ENCODE results near the gene GAA. TPM values are rescaled to one million over a fixed set of nuclear protein-coding genes. Genes with fewer than 3 reads are reported as not detected.

GAA gene
- 54.7 to 63.4 TPM (median 59.3 TPM) in 5 replicates for total RNA-seq (2022; extraction: Qiagen RNA extraction)

GRCh38 chr17:80101011-80101945, at the start of gene GAA:
Gene GAA (plus strand): TSS chr17:80101581. CDS start chr17:80104587, 3,006 bp downstream.

GRCh38 chr17:80147035-80147822, 45.8 kb downstream of the GAA start, which contains the start of gene EIF4A3:
Gene EIF4A3 (minus strand): TSS chr17:80147128. CDS start chr17:80146961, 167 bp downstream.

Other genes starting within 250 kb of the GAA start
- 11.4 to 17.3 TPM (median 14.5 TPM) in 5 replicates for gene TBC1D16, start 65.7 kb upstream of the GAA start, total RNA-seq (2022; extraction: Qiagen RNA extraction)
- 6.3 to 8.3 TPM (median 7.6 TPM) in 5 replicates for gene CCDC40, start 64.9 kb upstream of the GAA start, total RNA-seq (2022; extraction: Qiagen RNA extraction)
- gene EIF4A3, start 45.5 kb downstream of the GAA start, total RNA-seq (2022; extraction: Qiagen RNA extraction): 208 to 229 TPM (median 227 TPM) in 5 replicates
- gene CARD14, start 68.4 kb downstream of the GAA start, total RNA-seq (2022; extraction: Qiagen RNA extraction): 0.18 to 0.48 TPM (median 0.32 TPM) in 5 replicates
- gene SGSH, start 118.8 kb downstream of the GAA start, total RNA-seq (2022; extraction: Qiagen RNA extraction): 20.6 to 26.5 TPM (median 22.4 TPM) in 5 replicates
- 13.0 to 16.5 TPM (median 14.6 TPM) in 5 replicates for gene SLC26A11, start 118.8 kb downstream of the GAA start, total RNA-seq (2022; extraction: Qiagen RNA extraction)
- 56.9 to 58.1 TPM (median 57.4 TPM) in 5 replicates for gene RNF213, start 159.3 kb downstream of the GAA start, total RNA-seq (2022; extraction: Qiagen RNA extraction)

Data from A549 treated with AZD2906 at 1 μM for 4 hours (cell line).